Measurements from ENCODE around the gene SEMA3B. TPM values are rescaled to one million over a fixed set of nuclear protein-coding genes. Genes with fewer than 3 reads are reported as not detected.
"Not testable (repeated sequence)": the region's sequence is repeated elsewhere in the genome, so short reads cannot be mapped to it uniquely, and the experiment has no call there.

The SEMA3B gene
- polyA plus RNA-seq, 1 donor (not counting 4 experiments of a cell fraction or from before 2014, with no cell fraction given), result 0.58 TPM

DNA sequence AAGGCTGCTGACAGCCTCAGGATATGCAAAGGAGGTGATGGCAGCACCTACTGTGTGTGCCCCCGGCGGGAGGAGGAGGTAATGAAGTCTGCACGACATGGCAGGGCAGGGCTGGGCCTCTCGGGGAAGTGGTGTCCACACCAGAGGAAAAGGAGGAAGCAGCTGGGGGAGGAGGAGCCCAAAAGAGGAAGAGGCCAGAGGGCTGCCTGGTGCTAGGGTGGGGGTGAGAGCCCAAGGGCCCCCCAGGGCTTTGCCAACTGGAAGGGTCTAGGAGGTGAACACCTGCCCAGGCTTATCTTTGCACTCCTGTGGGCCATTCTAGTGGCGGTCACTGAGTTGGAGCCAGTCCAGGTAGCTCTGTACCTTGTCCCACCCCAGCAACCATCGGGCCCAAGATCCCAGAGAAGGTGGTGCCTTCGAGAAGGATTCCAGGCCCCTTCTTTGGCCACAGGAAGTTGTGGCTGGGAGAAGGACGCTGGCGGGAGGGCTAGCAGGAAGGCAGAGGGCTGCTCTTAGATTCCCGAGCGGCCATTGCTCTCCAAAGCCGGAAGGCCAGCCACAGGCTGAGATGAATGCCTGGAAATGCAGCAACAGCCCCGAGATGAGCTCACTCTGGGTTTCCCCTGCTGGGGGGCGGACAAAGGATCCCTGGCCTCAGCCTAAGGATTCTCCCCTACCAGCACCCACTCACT, 25.9 kb upstream of the SEMA3B start:
- peak overlapping the region; percentile 28 for H3K9ac ChIP-seq (ENCODE audit: control insufficient read depth, extremely low read depth, insufficient read depth, low read length)
- peaks cover 3% of the 10 kb centered on the region for H3K9me1 ChIP-seq (ENCODE audit: control insufficient read depth, extremely low read depth, insufficient read depth, low read length)
- H3K4me3 ChIP-seq (ENCODE audit: control insufficient read depth in 2 of 3, extremely low read depth in 1 of 3, insufficient read depth in 2 of 3, low read depth in 1 of 3, low read length in 3 of 3), result no peak overlapping the region
- H4K20me1 ChIP-seq (ENCODE audit: control insufficient read depth, extremely low read depth, insufficient read depth, low read length), result peaks cover 18% of the 10 kb centered on the region
- DNase-seq (ENCODE audit: low read depth, low spot score) (no peak), FAIRE-seq (no peak)
- H3K36me3 ChIP-seq (ENCODE audit: control insufficient read depth in 2 of 2, extremely low read depth in 1 of 2, insufficient read depth in 2 of 2, low read length in 2 of 2), result peaks cover 20 to 28% of the 10 kb centered on the region in 2 experiments
- TF ChIP-seq, protein P1, sequence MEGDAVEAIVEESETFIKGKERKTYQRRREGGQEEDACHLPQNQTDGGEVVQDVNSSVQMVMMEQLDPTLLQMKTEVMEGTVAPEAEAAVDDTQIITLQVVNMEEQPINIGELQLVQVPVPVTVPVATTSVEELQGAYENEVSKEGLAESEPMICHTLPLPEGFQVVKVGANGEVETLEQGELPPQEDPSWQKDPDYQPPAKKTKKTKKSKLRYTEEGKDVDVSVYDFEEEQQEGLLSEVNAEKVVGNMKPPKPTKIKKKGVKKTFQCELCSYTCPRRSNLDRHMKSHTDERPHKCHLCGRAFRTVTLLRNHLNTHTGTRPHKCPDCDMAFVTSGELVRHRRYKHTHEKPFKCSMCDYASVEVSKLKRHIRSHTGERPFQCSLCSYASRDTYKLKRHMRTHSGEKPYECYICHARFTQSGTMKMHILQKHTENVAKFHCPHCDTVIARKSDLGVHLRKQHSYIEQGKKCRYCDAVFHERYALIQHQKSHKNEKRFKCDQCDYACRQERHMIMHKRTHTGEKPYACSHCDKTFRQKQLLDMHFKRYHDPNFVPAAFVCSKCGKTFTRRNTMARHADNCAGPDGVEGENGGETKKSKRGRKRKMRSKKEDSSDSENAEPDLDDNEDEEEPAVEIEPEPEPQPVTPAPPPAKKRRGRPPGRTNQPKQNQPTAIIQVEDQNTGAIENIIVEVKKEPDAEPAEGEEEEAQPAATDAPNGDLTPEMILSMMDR (optimal IDR thresholded peaks at IDR 0.05 in 1 of 3, IDR thresholded peaks at IDR 0.05 in 1 of 3, conservative IDR thresholded peaks at IDR 0.05 in 1 of 3; ENCODE audit: extremely low read depth in 1 of 3, insufficient read depth in 2 of 3, low read length in 3 of 3), result no peak
- no peak for TF ChIP-seq EZH2 (IDR thresholded peaks at IDR 0.05; ENCODE audit: low read length)
- dilution Hi-C loops (cut with MboI; ENCODE audit: extremely low pct_ligation_motif_present, low sequenced_read_pairs), result no loop called here
- no peaks in the 10 kb centered on the region for H3K27me3 ChIP-seq (ENCODE audit: control insufficient read depth, extremely low read depth, insufficient read depth, low read length)
- H2AFZ ChIP-seq (ENCODE audit: control insufficient read depth, low read length), result no peak overlapping the region
- peak overlapping the region; percentile 62 for H3K27ac ChIP-seq (ENCODE audit: control insufficient read depth, insufficient read depth, low read length)
- H3K9me3 ChIP-seq (ENCODE audit: control insufficient read depth, low read depth, low read length), result no peaks in the 10 kb centered on the region
- no peak overlapping the region for H3K4me2 ChIP-seq (ENCODE audit: control insufficient read depth, extremely low read depth, insufficient read depth, low read depth, low read length)
- H3K79me2 ChIP-seq (ENCODE audit: control insufficient read depth, insufficient read depth, low read length), result peaks cover 85% of the 10 kb centered on the region
- peaks cover 71% of the 10 kb centered on the region for H3K4me1 ChIP-seq (ENCODE audit: control insufficient read depth, extremely low read depth, insufficient read depth, low read length)

DNA sequence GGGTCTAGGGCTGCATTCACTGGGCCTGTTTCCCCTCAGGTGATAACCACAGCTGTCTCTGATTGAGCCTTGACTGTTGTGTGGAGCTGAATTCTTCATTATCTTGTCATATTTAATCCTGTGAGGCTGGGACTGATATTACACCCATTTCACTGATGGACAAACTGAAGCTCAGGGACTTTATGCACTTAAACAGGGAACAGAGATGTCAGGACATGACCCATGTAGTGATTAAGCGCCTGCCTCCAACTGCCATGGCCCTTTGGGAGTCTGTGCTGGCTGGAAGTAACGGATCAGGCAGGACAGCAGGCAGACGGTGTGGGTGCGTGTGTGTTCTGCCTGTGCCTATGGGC, 25.4 kb upstream of the SEMA3B start:
- peaks cover 20 to 28% of the 10 kb centered on the region in 2 experiments for H3K36me3 ChIP-seq (ENCODE audit: control insufficient read depth in 2 of 2, extremely low read depth in 1 of 2, insufficient read depth in 2 of 2, low read length in 2 of 2)
- H2AFZ ChIP-seq (ENCODE audit: control insufficient read depth, low read length), result no peak overlapping the region
- H4K20me1 ChIP-seq (ENCODE audit: control insufficient read depth, extremely low read depth, insufficient read depth, low read length), result peaks cover 18% of the 10 kb centered on the region
- DNase-seq (ENCODE audit: low read depth, low spot score) (no peak), FAIRE-seq (no peak)
- peak overlapping the region; percentile 62 for H3K27ac ChIP-seq (ENCODE audit: control insufficient read depth, insufficient read depth, low read length)
- dilution Hi-C loops (cut with MboI; ENCODE audit: extremely low pct_ligation_motif_present, low sequenced_read_pairs), result no loop called here
- no peak overlapping the region for H3K4me3 ChIP-seq (ENCODE audit: control insufficient read depth in 2 of 3, extremely low read depth in 1 of 3, insufficient read depth in 2 of 3, low read depth in 1 of 3, low read length in 3 of 3)
- peaks cover 3% of the 10 kb centered on the region for H3K9me1 ChIP-seq (ENCODE audit: control insufficient read depth, extremely low read depth, insufficient read depth, low read length)
- H3K9me3 ChIP-seq (ENCODE audit: control insufficient read depth, low read depth, low read length), result no peaks in the 10 kb centered on the region
- H3K27me3 ChIP-seq (ENCODE audit: control insufficient read depth, extremely low read depth, insufficient read depth, low read length), result no peaks in the 10 kb centered on the region
- TF ChIP-seq EZH2 (IDR thresholded peaks at IDR 0.05; ENCODE audit: low read length), result no peak
- TF ChIP-seq, protein P1 (optimal IDR thresholded peaks at IDR 0.05 in 1 of 3, IDR thresholded peaks at IDR 0.05 in 1 of 3, conservative IDR thresholded peaks at IDR 0.05 in 1 of 3; ENCODE audit: extremely low read depth in 1 of 3, insufficient read depth in 2 of 3, low read length in 3 of 3), result no peak
- no peak overlapping the region for H3K4me2 ChIP-seq (ENCODE audit: control insufficient read depth, extremely low read depth, insufficient read depth, low read depth, low read length)
- H3K9ac ChIP-seq (ENCODE audit: control insufficient read depth, extremely low read depth, insufficient read depth, low read length), result peak overlapping the region; percentile 22
- peaks cover 71% of the 10 kb centered on the region for H3K4me1 ChIP-seq (ENCODE audit: control insufficient read depth, extremely low read depth, insufficient read depth, low read length)
- H3K79me2 ChIP-seq (ENCODE audit: control insufficient read depth, insufficient read depth, low read length), result peaks cover 85% of the 10 kb centered on the region

DNA sequence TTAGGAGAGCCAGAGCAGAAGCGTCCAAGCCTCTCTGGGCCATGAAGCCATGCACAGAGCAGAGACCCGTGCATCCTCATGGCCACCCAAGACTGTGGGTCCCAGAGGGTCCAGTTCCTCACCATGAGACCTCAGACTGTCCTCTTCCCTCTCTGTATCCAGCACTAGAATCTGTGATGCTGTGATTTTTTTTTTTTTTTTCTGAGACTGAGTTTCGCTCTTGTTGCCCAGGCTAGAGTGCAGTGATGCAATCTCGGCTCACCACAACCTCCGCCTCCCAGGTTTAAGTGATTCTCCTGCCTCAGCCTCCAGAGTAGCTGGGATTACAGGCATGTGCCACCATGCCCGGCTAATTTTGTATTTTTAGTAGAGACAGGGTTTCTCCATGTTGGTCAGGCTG, 24.1 kb upstream of the SEMA3B start:
- dilution Hi-C loops (cut with MboI; ENCODE audit: extremely low pct_ligation_motif_present, low sequenced_read_pairs), result not testable (repeated sequence)

More for the DNA sequence above, 24.1 kb upstream of the SEMA3B start:
- peaks cover 71% of the 10 kb centered on the region for H3K4me1 ChIP-seq (ENCODE audit: control insufficient read depth, extremely low read depth, insufficient read depth, low read length)
- FAIRE-seq; DNase-seq (ENCODE audit: low read depth, low spot score); H3K4me3 ChIP-seq (ENCODE audit: control insufficient read depth in 2 of 3, extremely low read depth in 1 of 3, insufficient read depth in 2 of 3, low read depth in 1 of 3, low read length in 3 of 3); H3K4me2 ChIP-seq (ENCODE audit: control insufficient read depth, extremely low read depth, insufficient read depth, low read depth, low read length); H3K9me1 ChIP-seq (ENCODE audit: control insufficient read depth, extremely low read depth, insufficient read depth, low read length); H2AFZ ChIP-seq (ENCODE audit: control insufficient read depth, low read length); H3K27me3 ChIP-seq (ENCODE audit: control insufficient read depth, extremely low read depth, insufficient read depth, low read length); H3K9me3 ChIP-seq (ENCODE audit: control insufficient read depth, low read depth, low read length): not testable (repeated sequence)
- peaks cover 85% of the 10 kb centered on the region for H3K79me2 ChIP-seq (ENCODE audit: control insufficient read depth, insufficient read depth, low read length)
- H3K27ac ChIP-seq (ENCODE audit: control insufficient read depth, insufficient read depth, low read length), result peak overlapping the region; percentile 86
- peaks cover 17% of the 10 kb centered on the region for H4K20me1 ChIP-seq (ENCODE audit: control insufficient read depth, extremely low read depth, insufficient read depth, low read length)
- peak overlapping the region; percentile 3 for H3K9ac ChIP-seq (ENCODE audit: control insufficient read depth, extremely low read depth, insufficient read depth, low read length)
- peaks cover 16 to 19% of the 10 kb centered on the region in 2 experiments for H3K36me3 ChIP-seq (ENCODE audit: control insufficient read depth in 2 of 2, extremely low read depth in 1 of 2, insufficient read depth in 2 of 2, low read length in 2 of 2)

Data from keratinocyte (primary cell).